Type B pancreatic cell (in vitro differentiated cells): ENCODE results near the gene UBAP2. TPM values are rescaled to one million over a fixed set of nuclear protein-coding genes. Genes with fewer than 3 reads are reported as not detected.

Experiments used
- DNase-seq: peaks from one replicate; pipeline ENCODE4 v3.0.0; 2021; ENCODE audit warnings: mixed read lengths; ENCODE audit not compliant: unreplicated experiment; ENCODE audit errors: extremely low spot score
- H3K27ac Mint-ChIP-seq: 2 replicates; pipeline ENCODE4 v1.8.0; 2021; ENCODE audit warnings: mild to moderate bottlenecking, mixed read lengths
- H3K27me3 Mint-ChIP-seq: 2 replicates; pipeline ENCODE4 v1.8.0; 2021; ENCODE audit warnings: mixed read lengths
- H3K36me3 Mint-ChIP-seq: 2 replicates; pipeline ENCODE4 v1.8.0; 2021; ENCODE audit warnings: mixed read lengths
- H3K4me1 Mint-ChIP-seq: one replicate; pipeline ENCODE4 v1.8.0; 2021; ENCODE audit warnings: mixed read lengths; ENCODE audit not compliant: unreplicated experiment
- H3K4me3 Mint-ChIP-seq: 2 replicates; pipeline ENCODE4 v1.8.0; 2021; ENCODE audit warnings: mild to moderate bottlenecking, mixed read lengths
- H3K9me3 Mint-ChIP-seq: 2 replicates; pipeline ENCODE4 v1.8.0; 2021; ENCODE audit warnings: mixed read lengths
- total RNA-seq: library from RNA; stranded (reverse); gene quantifications from 2 replicates; pipeline ENCODE4 v1.2.1, GENCODE V29; 2021; ENCODE audit warnings: low replicate concordance
- TF ChIP-seq, protein P1 (sequence below): fragments of 200-600 bp; sonication (generic); conservative IDR thresholded peaks from 2 replicates; pipeline ENCODE4 v1.5.0; 2021; ENCODE audit warnings: antibody characterized with exemption, mild to moderate bottlenecking

The UBAP2 gene
- total RNA-seq, 1 donor from 2014 or later = 55.8 TPM

DNA sequence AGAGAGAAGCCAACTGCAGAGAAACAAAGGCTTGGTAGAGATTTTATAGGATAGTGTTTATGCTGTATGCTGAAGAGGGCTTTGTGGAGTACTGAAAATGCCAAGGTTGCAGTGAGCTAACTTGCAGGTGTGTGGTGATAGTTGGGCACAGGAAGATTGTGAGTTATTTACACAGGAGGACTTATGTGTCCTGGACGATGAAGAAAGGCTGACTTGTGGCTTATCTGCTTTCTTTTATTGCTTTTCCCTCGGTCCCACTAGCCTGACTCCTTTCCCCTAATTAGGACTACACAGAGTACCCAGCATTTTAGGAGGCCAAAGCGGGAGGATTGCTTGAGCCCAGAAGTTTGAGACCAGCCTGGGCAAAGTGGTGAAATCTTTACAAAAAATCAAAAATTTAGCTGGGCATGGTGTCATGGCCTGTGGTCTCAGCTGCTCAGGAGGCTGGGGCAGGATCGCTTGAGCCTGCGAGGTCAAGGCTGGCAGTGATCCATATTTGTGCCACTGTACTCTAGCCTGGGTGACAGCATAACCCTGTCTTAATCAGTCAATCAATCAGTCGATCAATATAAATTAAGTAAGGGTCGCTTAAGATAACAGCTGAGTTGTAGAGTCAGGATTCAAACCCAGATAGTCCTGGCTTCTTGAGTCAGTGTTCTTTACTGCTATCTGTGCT is 169.9 kb downstream of the UBAP2 start:
- H3K4me3 Mint-ChIP-seq = no peak overlapping the region
- no peak for DNase-seq
- no peaks in the 10 kb centered on the region for H3K27me3 Mint-ChIP-seq
- H3K36me3 Mint-ChIP-seq = no peaks in the 10 kb centered on the region
- H3K4me1 Mint-ChIP-seq = peaks cover 7% of the 10 kb centered on the region
- H3K9me3 Mint-ChIP-seq = no peaks in the 10 kb centered on the region
- TF ChIP-seq, protein P1, sequence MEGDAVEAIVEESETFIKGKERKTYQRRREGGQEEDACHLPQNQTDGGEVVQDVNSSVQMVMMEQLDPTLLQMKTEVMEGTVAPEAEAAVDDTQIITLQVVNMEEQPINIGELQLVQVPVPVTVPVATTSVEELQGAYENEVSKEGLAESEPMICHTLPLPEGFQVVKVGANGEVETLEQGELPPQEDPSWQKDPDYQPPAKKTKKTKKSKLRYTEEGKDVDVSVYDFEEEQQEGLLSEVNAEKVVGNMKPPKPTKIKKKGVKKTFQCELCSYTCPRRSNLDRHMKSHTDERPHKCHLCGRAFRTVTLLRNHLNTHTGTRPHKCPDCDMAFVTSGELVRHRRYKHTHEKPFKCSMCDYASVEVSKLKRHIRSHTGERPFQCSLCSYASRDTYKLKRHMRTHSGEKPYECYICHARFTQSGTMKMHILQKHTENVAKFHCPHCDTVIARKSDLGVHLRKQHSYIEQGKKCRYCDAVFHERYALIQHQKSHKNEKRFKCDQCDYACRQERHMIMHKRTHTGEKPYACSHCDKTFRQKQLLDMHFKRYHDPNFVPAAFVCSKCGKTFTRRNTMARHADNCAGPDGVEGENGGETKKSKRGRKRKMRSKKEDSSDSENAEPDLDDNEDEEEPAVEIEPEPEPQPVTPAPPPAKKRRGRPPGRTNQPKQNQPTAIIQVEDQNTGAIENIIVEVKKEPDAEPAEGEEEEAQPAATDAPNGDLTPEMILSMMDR = no peak
- peak overlapping the region; percentile 75 for H3K27ac Mint-ChIP-seq

DNA sequence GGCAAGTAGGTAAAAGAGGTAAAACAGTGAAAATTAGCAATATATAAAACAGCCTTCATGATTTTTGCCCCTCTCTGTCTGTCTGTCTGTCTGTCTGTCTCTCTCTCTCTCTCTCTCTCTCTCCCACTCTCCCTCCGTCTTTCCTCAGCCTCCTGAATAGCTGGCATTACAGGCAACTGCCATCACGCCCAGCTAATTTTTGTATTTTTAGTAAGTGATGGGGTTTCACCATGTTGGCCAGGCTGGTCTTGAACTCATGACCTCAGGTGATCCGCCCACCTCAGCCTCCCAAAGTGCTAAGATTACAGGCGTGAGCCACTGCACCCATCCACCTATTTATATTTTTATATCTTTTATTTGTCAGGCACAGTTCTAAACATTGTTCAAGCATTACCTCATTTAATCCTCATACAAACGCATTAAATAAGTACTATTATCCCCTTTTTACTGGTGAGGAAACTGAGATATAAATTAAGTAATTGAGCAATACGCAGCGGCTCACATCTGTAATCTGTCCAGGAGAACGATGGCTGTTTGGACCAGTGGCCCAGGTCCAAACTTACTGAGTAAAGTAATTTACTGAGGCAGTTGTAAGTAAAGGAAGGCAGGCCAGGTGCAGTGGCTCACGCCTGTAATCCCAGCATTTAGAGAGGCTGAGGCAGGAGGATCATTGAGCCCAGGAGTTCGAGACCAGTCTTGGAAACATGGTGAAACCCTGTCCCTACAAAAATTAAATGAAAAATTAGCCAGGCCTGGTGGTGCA is 170.8 kb downstream of the UBAP2 start:
- peaks cover 7% of the 10 kb centered on the region for H3K4me1 Mint-ChIP-seq
- H3K36me3 Mint-ChIP-seq = no peaks in the 10 kb centered on the region
- TF ChIP-seq, protein P1 = no peak
- H3K9me3 Mint-ChIP-seq = no peaks in the 10 kb centered on the region
- DNase-seq = no peak
- no peaks in the 10 kb centered on the region for H3K27me3 Mint-ChIP-seq
- no peak overlapping the region for H3K27ac Mint-ChIP-seq
- no peak overlapping the region for H3K4me3 Mint-ChIP-seq

Other genes starting within 250 kb of the UBAP2 start
- 47.3 and 55.9 TPM in 2 replicates for gene UBE2R2, start 231.7 kb downstream of the UBAP2 start, total RNA-seq
- gene DCAF12, start 77.8 kb upstream of the UBAP2 start, total RNA-seq = 42.4 and 45.3 TPM in 2 replicates
- 35.9 and 46.2 TPM in 2 replicates for gene UBAP1, start 130.2 kb upstream of the UBAP2 start, total RNA-seq